Breast epithelium (tissue), 4 donors: Measurements from ENCODE around the gene NOL4L. TPM values are rescaled to one million over a fixed set of nuclear protein-coding genes. Genes with fewer than 3 reads are reported as not detected.
"Not testable (repeated sequence)": the region's sequence is repeated elsewhere in the genome, so short reads cannot be mapped to it uniquely, and the experiment has no call there.

ENCODE experiments used
- DNase-seq, 2 donors: peaks; one replicate each; pipeline ENCODE4 v3.0.0-alpha.2; 2019; ENCODE audit warnings: low spot score in 2 of 2
- H3K27ac ChIP-seq, 2 donors: fragments of 200-600 bp; sonication (generic) in 1 of 2; one replicate each; pipeline ENCODE4 v1.5.1; 2016 to 2019; ENCODE audit warnings: mild to moderate bottlenecking in 1 of 2
- H3K27me3 ChIP-seq, 2 donors: fragments of 200-600 bp; sonication (generic) in 1 of 2; one replicate each; pipeline versions ENCODE4 v1.5.1 to v1.6.0; 2017 to 2019; ENCODE audit warnings: control low read depth in 1 of 2, mild to moderate bottlenecking in 1 of 2
- H3K36me3 ChIP-seq: fragments of 200-600 bp; one replicate; pipeline ENCODE4 v1.5.1; 2019
- H3K4me1 ChIP-seq, 2 donors: fragments of 200-600 bp; sonication (generic); one replicate each; pipeline ENCODE4 v1.5.1; 2016 to 2019; ENCODE audit warnings: control low read depth in 1 of 2
- H3K4me3 ChIP-seq, 3 donors: fragments of 200-600 bp; sonication (generic); 1 replicate in 2 of 3; 2 replicates in 1 of 3; pipeline ENCODE4 v1.5.1; 2016 to 2019; ENCODE audit warnings: mild to moderate bottlenecking in 3 of 3, moderate library complexity in 2 of 3
- H3K9me3 ChIP-seq, 2 donors: fragments of 200-600 bp; sonication (generic) in 1 of 2; one replicate each; pipeline ENCODE4 v1.5.1; 2016 to 2019; ENCODE audit warnings: control low read depth in 1 of 2
- POLR2A ChIP-seq: fragments of 450-650 bp; IDR thresholded peaks from one replicate; pipeline ENCODE4 v1.6.1; 2016; ENCODE audit warnings: antibody characterized with exemption, mild to moderate bottlenecking, moderate library complexity
- POLR2AphosphoS5 ChIP-seq, 3 donors: sonication (generic); formaldehyde crosslinking; IDR thresholded peaks; one replicate each; pipeline ENCODE4 v1.6.1; 2017; ENCODE audit warnings: antibody characterized with exemption in 3 of 3
- intact Hi-C: fragments of 100-400 bp; cut with DNase I; formaldehyde crosslinking; loops from one replicate; pipeline ENCODE4 v1.15.1; 2023; ENCODE audit warnings: low total_unique reads
- total RNA-seq, 3 donors: library from RNA; depleted of rRNA; stranded (reverse); fragments of >200 nt; gene quantifications; one replicate each; pipeline ENCODE4 v1.1.0, GENCODE V29; 2016
- TF ChIP-seq, protein P1 (sequence below), 3 donors: fragments of 450-650 bp; IDR thresholded peaks; one replicate each; pipeline ENCODE4 v1.5.1; 2016 to 2017; ENCODE audit warnings: antibody characterized with exemption in 3 of 3, mild to moderate bottlenecking in 3 of 3, moderate library complexity in 3 of 3

NOL4L gene
- total RNA-seq, 3 donors from 2014 or later = 3.7 to 18.4 (median 15.8) TPM

DNA sequence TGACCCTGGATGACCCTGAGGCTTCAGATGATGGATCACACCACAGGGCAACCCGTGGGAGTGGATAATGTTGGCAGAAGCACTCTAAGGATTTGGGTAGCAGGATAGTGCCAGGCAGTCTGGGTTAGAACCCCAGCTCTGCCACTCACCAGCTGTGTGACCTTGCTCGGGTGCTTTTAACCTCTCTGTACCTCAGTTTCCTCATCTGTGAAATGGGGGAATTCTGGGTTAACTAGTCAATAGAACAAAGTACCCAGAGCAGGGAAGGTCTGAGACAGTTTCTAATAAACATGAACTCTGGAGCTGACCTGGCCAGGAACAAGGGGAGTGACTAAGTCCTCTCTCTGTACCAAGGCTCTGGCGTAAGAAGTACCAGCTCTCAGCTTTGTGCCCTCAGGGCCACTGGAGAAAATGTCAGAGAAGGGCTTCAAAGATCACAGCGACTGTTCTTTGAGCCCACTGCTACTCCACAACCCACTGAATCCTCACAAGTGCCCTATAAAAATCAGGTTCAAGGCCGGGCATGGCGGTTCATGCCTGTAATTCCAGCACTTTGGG is 14.7 kb upstream of the NOL4L start:
- intact Hi-C loops = no loop called here
- Histone ChIP-seq H3K9me3 (no peaks in the 10 kb centered on the region), H3K36me3 (no peaks in the 10 kb centered on the region), H3K27me3 (no peaks in the 10 kb centered on the region), H3K4me1 (no peaks in the 10 kb centered on the region), H3K4me3 (no peak overlapping the region), H3K27ac (no peak overlapping the region)
- no peak for DNase-seq
- TF ChIP-seq POLR2A (no peak), POLR2AphosphoS5 (IDR thresholded peaks at IDR 0.05) (no peak)
- TF ChIP-seq, protein P1, sequence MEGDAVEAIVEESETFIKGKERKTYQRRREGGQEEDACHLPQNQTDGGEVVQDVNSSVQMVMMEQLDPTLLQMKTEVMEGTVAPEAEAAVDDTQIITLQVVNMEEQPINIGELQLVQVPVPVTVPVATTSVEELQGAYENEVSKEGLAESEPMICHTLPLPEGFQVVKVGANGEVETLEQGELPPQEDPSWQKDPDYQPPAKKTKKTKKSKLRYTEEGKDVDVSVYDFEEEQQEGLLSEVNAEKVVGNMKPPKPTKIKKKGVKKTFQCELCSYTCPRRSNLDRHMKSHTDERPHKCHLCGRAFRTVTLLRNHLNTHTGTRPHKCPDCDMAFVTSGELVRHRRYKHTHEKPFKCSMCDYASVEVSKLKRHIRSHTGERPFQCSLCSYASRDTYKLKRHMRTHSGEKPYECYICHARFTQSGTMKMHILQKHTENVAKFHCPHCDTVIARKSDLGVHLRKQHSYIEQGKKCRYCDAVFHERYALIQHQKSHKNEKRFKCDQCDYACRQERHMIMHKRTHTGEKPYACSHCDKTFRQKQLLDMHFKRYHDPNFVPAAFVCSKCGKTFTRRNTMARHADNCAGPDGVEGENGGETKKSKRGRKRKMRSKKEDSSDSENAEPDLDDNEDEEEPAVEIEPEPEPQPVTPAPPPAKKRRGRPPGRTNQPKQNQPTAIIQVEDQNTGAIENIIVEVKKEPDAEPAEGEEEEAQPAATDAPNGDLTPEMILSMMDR (IDR thresholded peaks at IDR 0.05) = no peak

GRCh38 chr20:32598606-32599005 is 13.5 kb upstream of the NOL4L start:
- no peak for DNase-seq
- H3K9me3 ChIP-seq = no peaks in the 10 kb centered on the region
- H3K27ac ChIP-seq = no peak overlapping the region
- no peaks in the 10 kb centered on the region for H3K4me1 ChIP-seq
- intact Hi-C loops = no loop called here
- TF ChIP-seq POLR2AphosphoS5 (IDR thresholded peaks at IDR 0.05) (no peak), POLR2A (no peak)
- TF ChIP-seq, protein P1 (IDR thresholded peaks at IDR 0.05) = no peak
- no peak overlapping the region for H3K4me3 ChIP-seq
- no peaks in the 10 kb centered on the region for H3K36me3 ChIP-seq
- H3K27me3 ChIP-seq = no peaks in the 10 kb centered on the region

DNA sequence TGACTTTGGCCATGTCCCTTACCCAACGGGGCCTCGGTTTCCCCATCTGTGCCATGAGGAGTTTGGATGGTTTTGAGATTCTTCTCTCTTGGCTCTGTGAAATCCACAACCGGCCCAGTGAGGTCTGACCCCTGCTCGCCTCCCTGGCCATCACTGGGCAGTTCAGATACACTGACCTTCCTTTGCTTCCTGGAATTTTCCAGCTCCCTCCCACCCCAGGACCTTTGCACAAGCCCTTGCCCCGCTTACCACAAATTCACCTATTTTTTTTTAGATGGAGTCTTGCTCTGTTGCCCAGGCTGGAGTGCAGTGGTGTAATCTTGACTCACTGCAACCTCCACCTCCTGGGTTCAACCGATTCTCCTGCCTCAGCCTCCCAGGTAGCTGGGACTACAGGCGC is 12.6 kb upstream of the NOL4L start:
- Histone ChIP-seq H3K4me3 (no peak overlapping the region), H3K9me3 (no peaks in the 10 kb centered on the region), H3K27me3 (no peaks in the 10 kb centered on the region), H3K27ac (no peak overlapping the region), H3K36me3 (no peaks in the 10 kb centered on the region), H3K4me1 (no peaks in the 10 kb centered on the region)
- intact Hi-C loops = no loop called here
- DNase-seq = no peak
- no peak for TF ChIP-seq POLR2AphosphoS5 (IDR thresholded peaks at IDR 0.05)
- TF ChIP-seq POLR2A = no peak

DNA sequence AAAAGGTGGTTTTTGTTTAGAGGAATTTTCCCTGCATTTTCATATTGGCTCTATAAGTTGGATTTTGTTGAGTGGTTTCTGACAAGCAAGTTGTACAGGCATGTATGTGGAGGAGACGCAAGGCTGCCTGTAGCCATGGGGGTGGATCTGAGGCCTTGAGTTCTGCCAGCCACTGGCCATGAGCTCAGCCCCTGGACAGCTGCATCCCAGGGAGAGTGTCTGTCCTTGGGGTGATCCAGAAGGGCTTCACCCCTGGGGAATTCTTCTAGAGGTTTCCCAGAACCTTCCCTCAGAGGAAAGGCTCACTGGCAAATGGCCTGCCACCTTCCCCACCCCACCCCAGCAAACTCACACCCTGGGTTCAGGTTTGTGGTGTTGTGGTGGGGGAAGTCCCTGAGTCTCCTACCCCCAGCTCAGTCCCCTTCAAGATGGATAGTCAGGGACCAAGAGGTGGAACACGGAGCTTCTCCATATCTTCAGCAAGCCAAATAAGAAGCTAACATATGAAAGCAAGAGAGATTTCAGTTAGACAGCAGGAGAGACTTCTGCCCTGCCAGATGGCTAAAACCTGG is 11.6 kb upstream of the NOL4L start:
- no peak for DNase-seq
- Histone ChIP-seq H3K4me3 (no peak overlapping the region), H3K9me3 (no peaks in the 10 kb centered on the region), H3K27me3 (no peaks in the 10 kb centered on the region), H3K4me1 (no peaks in the 10 kb centered on the region), H3K36me3 (no peaks in the 10 kb centered on the region), H3K27ac (no peak overlapping the region)
- TF ChIP-seq POLR2AphosphoS5 (IDR thresholded peaks at IDR 0.05) (no peak), POLR2A (no peak)
- TF ChIP-seq, protein P1 (IDR thresholded peaks at IDR 0.05) = no peak
- intact Hi-C loops = no loop called here

GRCh38 chr20:32595143-32595542 is 10.0 kb upstream of the NOL4L start:
- H3K27ac ChIP-seq = no peak overlapping the region
- no peaks in the 10 kb centered on the region for H3K4me1 ChIP-seq
- H3K36me3 ChIP-seq = no peaks in the 10 kb centered on the region
- intact Hi-C loops = no loop called here
- no peaks in the 10 kb centered on the region for H3K9me3 ChIP-seq
- H3K27me3 ChIP-seq = no peaks in the 10 kb centered on the region
- no peak for DNase-seq
- no peak overlapping the region for H3K4me3 ChIP-seq
- TF ChIP-seq, protein P1 (IDR thresholded peaks at IDR 0.05) = no peak
- TF ChIP-seq POLR2AphosphoS5 (IDR thresholded peaks at IDR 0.05) (no peak), POLR2A (no peak)

DNA sequence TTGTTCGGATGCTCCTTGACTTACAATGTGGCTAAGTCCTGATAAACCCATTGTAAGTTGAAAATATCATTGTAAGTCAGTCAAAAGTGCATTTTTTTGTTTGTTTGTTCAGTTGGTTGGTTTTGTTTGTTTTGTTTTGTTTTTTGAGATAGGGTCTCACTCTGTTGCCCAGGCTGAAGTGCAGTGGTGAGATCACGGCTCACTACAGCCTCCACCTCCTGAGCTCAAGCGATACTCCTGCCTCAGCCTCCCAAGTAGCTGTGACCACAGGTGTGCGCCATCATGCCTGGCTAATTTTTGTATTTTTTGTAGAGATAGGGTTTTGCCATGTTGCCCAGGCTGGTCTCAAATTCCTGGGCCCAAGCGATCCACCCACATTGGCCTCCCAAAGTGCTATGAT is 9.5 kb upstream of the NOL4L start:
- H3K4me3 ChIP-seq, intact Hi-C loops, DNase-seq, H3K9me3 ChIP-seq, H3K27me3 ChIP-seq, H3K36me3 ChIP-seq, H3K4me1 ChIP-seq, H3K27ac ChIP-seq: not testable (repeated sequence)
